GOT3 (cell line): ENCODE data around the gene MYO10.
A peak's percentile ranks its signal among the peaks of the same experiment; 100 is the strongest.

Experiments used
- DNase-seq: peaks from one replicate; lab custom pipeline; 2025; ENCODE audit warnings: mixed read lengths; lab: John Stamatoyannopoulos, UW

The MYO10 gene

GRCh38 chr5:16943846-16944678 is 8.0 kb upstream of the MYO10 start:
- no peak for DNase-seq

GRCh38 chr5:16937503-16938161 is 1.5 kb upstream of the MYO10 start:
- DNase-seq: no peak

- no peak for DNase-seq
Observed at GRCh38 chr5:16936989-16937438, 926 bp upstream of the MYO10 start.

- DNase-seq: no peak
Observed at GRCh38 chr5:16935231-16936149, 598 bp downstream of the MYO10 start.

- no peak for DNase-seq
Observed at GRCh38 chr5:16934677-16935153, 1.4 kb downstream of the MYO10 start.

- DNase-seq: peak; percentile 24
Observed at GRCh38 chr5:16934123-16934522, 2.0 kb downstream of the MYO10 start.

- DNase-seq: no peak
Observed at GRCh38 chr5:16933337-16933736, 2.8 kb downstream of the MYO10 start.

- DNase-seq: no peak
Observed at GRCh38 chr5:16932401-16932800, 3.7 kb downstream of the MYO10 start.

GRCh38 chr5:16931334-16932110 is 4.6 kb downstream of the MYO10 start:
- DNase-seq: no peak

- no peak for DNase-seq
Observed at GRCh38 chr5:16930496-16930895, 5.6 kb downstream of the MYO10 start.

- DNase-seq: no peak
Observed at GRCh38 chr5:16929831-16930230, 6.3 kb downstream of the MYO10 start.

GRCh38 chr5:16929347-16929746 is 6.7 kb downstream of the MYO10 start:
- no peak for DNase-seq

GRCh38 chr5:16927613-16928012 is 8.5 kb downstream of the MYO10 start:
- no peak for DNase-seq

GRCh38 chr5:16926417-16926816 is 9.7 kb downstream of the MYO10 start:
- DNase-seq: no peak

- DNase-seq: no peak
Observed at GRCh38 chr5:16924206-16924605, 11.9 kb downstream of the MYO10 start.

- no peak for DNase-seq
Observed at GRCh38 chr5:16922430-16922829, 13.7 kb downstream of the MYO10 start.

GRCh38 chr5:16921211-16921610 is 14.9 kb downstream of the MYO10 start:
- no peak for DNase-seq

- DNase-seq: no peak
Observed at GRCh38 chr5:16920109-16920816, 15.8 kb downstream of the MYO10 start.

GRCh38 chr5:16918891-16919671 is 17.0 kb downstream of the MYO10 start:
- DNase-seq: no peak

GRCh38 chr5:16918156-16918555 is 17.9 kb downstream of the MYO10 start:
- DNase-seq: no peak
